ENCODE data around the gene CELF1. TPM values are rescaled to one million over a fixed set of nuclear protein-coding genes. Genes with fewer than 3 reads are reported as not detected.

Gene CELF1
- total and polyA plus RNA-seq, 10 of the 15 experiments (the other 5 are each of a cell fraction or from before 2014, with no cell fraction given) = 35.3 to 128 (median 85.7) TPM

DNA sequence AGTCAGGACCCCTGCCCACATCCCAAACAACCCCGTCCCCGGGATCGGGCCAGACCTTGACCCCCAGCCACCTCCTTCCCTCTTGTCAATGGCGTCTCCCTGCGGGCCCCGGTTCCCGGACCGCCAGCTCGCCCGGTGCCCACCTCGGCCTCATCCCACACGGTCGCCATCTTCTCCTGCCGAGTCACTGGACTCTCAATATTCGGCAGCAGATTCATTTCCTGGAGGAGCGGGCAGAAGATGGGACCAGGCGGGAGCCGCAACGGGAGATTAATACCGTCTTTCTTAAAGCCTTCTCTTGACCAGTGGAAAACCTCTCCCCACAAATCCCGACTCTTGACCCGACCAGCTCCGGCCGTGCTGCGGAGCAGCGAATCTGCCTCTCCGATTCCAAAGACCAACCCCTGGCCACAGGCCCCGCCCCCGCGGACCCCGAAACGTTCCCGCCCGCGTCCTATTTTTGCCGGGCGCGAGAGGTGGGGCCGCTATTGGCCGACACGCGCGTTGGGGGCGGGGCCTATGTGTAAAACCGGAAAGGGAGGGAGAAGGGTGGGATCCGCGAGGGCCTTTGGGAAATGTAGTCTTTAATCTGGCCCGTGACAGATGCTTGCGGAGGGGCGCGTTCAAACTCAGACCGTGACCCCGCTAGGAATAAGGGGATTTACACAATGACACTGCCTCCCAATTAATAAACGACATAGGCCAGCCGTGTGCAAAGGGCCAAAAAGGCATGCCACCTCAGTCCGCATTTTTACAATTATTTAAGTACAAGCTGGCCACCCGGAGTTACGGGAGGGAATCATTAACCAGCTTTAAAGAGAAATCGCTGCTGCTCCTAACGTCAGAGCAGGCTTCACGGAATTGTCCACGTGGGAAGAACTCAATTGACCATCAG, 126.6 kb downstream of the CELF1 start, which contains the start of gene PSMC3:
Gene PSMC3, minus strand, starts transcription at position 378 of the 895 bp plus-strand sequence. Its CDS starts 160 bp downstream, at position 218.
- peaks cover 12% of the 10 kb centered on the region for H3K4me1 ChIP-seq (ENCODE audit: control insufficient read depth, insufficient read depth, low read length)
- peak within 1 kb of the TSS; percentile 98 for H3K9ac ChIP-seq (ENCODE audit: control insufficient read depth, insufficient read depth, low read length)
- H2AFZ ChIP-seq (ENCODE audit: control insufficient read depth, low read depth, low read length) = peak within 1 kb of the TSS; percentile 100
- no peaks in the 10 kb centered on the region for H3K27me3 ChIP-seq (replicated peaks in 1 of 2; ENCODE audit: control insufficient read depth in 2 of 2, insufficient read depth in 2 of 2, low read length in 1 of 2)
- peaks cover 15 to 24% of the 10 kb centered on the region in 2 experiments for H3K36me3 ChIP-seq (ENCODE audit: control insufficient read depth in 2 of 2, insufficient read depth in 2 of 2, low read length in 1 of 2)
- no TSS peak for BruUV-seq (replicated peaks)
- ChIA-PET POLR2A (interaction anchor here (0.5 to 1.7 kb wide), 6 partner anchors 9 to 208 kb away, joined by 3 to 4 read pairs (median 3); partner anchors contain the start of genes ACP2 and SLC39A13), RAD21 (ENCODE audit: unreplicated experiment) (interaction anchor here (0.7 to 1.3 kb wide), 4 partner anchors 14 to 212 kb away, joined by 3 to 4 read pairs (median 3); partner anchors contain the start of genes ACP2 and DDB2), SMC1A (ENCODE audit: uncharacterized antibody, unreplicated experiment) (interaction anchor here (0.6 to 1.4 kb wide), 4 partner anchors 52 to 288 kb away, joined by 3 read pairs; no protein-coding TSS in a partner anchor), CTCF (interaction anchor here (0.9 to 4.2 kb wide), 5 partner anchors 15 to 178 kb away, joined by 3 to 39 read pairs (median 5); partner anchors contain the start of gene ACP2)
- intact Hi-C loops (cut with micrococcal nuclease; ENCODE audit: unreplicated experiment) = loop anchor here (5.0 kb wide), 1 partner anchor 249 kb away; the partner anchor contains the start of gene ARFGAP2
- ATAC-seq (peak; percentile 95), DNase-seq (ENCODE audit: low read depth, low spot score) (peak; percentile 71), FAIRE-seq (peak; percentile 94)
- WGBS (ENCODE audit: insufficient coverage, insufficient replicate concordance, low lambda C conversion rate, missing lambda C conversion rate) = under 1% methylated on average over 53 of the region's 62 CpGs
- peak within 1 kb of the TSS; percentile 99 for H3K4me2 ChIP-seq (ENCODE audit: control insufficient read depth, insufficient read depth)
- peaks cover 22% of the 10 kb centered on the region for H3K79me2 ChIP-seq (ENCODE audit: control insufficient read depth, insufficient read depth, low read length)
- peak within 1 kb of the TSS; percentile 99 for H3K27ac ChIP-seq (ENCODE audit: control insufficient read depth, insufficient read depth)
- H3K9me3 ChIP-seq (replicated peaks; ENCODE audit: control insufficient read depth, insufficient read depth, low read length) = no peaks in the 10 kb centered on the region
- in situ Hi-C loops (cut with MboI) = no loop called here
- peak within 1 kb of the TSS; percentile 97 for H3K4me3 ChIP-seq
- no peaks in the 10 kb centered on the region for H4K20me1 ChIP-seq (ENCODE audit: control insufficient read depth, insufficient read depth)
- TF ChIP-seq, protein P1, sequence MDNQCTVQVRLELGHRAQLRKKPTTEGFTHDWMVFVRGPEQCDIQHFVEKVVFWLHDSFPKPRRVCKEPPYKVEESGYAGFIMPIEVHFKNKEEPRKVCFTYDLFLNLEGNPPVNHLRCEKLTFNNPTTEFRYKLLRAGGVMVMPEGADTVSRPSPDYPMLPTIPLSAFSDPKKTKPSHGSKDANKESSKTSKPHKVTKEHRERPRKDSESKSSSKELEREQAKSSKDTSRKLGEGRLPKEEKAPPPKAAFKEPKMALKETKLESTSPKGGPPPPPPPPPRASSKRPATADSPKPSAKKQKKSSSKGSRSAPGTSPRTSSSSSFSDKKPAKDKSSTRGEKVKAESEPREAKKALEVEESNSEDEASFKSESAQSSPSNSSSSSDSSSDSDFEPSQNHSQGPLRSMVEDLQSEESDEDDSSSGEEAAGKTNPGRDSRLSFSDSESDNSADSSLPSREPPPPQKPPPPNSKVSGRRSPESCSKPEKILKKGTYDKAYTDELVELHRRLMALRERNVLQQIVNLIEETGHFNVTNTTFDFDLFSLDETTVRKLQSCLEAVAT (IDR thresholded peaks at IDR 0.05) = peak; percentile 85; the same call in 1 of the 2 replicates
- TF ChIP-seq, protein P2, sequence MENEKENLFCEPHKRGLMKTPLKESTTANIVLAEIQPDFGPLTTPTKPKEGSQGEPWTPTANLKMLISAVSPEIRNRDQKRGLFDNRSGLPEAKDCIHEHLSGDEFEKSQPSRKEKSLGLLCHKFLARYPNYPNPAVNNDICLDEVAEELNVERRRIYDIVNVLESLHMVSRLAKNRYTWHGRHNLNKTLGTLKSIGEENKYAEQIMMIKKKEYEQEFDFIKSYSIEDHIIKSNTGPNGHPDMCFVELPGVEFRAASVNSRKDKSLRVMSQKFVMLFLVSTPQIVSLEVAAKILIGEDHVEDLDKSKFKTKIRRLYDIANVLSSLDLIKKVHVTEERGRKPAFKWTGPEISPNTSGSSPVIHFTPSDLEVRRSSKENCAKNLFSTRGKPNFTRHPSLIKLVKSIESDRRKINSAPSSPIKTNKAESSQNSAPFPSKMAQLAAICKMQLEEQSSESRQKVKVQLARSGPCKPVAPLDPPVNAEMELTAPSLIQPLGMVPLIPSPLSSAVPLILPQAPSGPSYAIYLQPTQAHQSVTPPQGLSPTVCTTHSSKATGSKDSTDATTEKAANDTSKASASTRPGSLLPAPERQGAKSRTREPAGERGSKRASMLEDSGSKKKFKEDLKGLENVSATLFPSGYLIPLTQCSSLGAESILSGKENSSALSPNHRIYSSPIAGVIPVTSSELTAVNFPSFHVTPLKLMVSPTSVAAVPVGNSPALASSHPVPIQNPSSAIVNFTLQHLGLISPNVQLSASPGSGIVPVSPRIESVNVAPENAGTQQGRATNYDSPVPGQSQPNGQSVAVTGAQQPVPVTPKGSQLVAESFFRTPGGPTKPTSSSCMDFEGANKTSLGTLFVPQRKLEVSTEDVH (IDR thresholded peaks at IDR 0.05; ENCODE audit: low read depth, partially characterized antibody) = peak; percentile 90
- TF ChIP-seq ESRRA (IDR thresholded peaks at IDR 0.05; ENCODE audit: low read length) = no peak
- TF ChIP-seq CREM (IDR thresholded peaks at IDR 0.05; ENCODE audit: low read depth) = 0 out of 2 replicates have a peak, but pooled peaks have one; percentile 68
- TF ChIP-seq, protein P3, sequence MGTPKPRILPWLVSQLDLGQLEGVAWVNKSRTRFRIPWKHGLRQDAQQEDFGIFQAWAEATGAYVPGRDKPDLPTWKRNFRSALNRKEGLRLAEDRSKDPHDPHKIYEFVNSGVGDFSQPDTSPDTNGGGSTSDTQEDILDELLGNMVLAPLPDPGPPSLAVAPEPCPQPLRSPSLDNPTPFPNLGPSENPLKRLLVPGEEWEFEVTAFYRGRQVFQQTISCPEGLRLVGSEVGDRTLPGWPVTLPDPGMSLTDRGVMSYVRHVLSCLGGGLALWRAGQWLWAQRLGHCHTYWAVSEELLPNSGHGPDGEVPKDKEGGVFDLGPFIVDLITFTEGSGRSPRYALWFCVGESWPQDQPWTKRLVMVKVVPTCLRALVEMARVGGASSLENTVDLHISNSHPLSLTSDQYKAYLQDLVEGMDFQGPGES (IDR thresholded peaks at IDR 0.05) = no peak
- no peak for TF ChIP-seq SUPT20H (IDR thresholded peaks at IDR 0.05; ENCODE audit: borderline replicate concordance, control insufficient read depth, low read depth, low read length)
- TF ChIP-seq, protein P4, sequence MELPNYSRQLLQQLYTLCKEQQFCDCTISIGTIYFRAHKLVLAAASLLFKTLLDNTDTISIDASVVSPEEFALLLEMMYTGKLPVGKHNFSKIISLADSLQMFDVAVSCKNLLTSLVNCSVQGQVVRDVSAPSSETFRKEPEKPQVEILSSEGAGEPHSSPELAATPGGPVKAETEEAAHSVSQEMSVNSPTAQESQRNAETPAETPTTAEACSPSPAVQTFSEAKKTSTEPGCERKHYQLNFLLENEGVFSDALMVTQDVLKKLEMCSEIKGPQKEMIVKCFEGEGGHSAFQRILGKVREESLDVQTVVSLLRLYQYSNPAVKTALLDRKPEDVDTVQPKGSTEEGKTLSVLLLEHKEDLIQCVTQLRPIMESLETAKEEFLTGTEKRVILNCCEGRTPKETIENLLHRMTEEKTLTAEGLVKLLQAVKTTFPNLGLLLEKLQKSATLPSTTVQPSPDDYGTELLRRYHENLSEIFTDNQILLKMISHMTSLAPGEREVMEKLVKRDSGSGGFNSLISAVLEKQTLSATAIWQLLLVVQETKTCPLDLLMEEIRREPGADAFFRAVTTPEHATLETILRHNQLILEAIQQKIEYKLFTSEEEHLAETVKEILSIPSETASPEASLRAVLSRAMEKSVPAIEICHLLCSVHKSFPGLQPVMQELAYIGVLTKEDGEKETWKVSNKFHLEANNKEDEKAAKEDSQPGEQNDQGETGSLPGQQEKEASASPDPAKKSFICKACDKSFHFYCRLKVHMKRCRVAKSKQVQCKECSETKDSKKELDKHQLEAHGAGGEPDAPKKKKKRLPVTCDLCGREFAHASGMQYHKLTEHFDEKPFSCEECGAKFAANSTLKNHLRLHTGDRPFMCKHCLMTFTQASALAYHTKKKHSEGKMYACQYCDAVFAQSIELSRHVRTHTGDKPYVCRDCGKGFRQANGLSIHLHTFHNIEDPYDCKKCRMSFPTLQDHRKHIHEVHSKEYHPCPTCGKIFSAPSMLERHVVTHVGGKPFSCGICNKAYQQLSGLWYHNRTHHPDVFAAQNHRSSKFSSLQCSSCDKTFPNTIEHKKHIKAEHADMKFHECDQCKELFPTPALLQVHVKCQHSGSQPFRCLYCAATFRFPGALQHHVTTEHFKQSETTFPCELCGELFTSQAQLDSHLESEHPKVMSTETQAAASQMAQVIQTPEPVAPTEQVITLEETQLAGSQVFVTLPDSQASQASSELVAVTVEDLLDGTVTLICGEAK (IDR thresholded peaks at IDR 0.05; ENCODE audit: borderline replicate concordance) = peak; percentile 90
- no peak for TF ChIP-seq FOS (IDR thresholded peaks at IDR 0.05; ENCODE audit: borderline replicate concordance, extremely low read depth, insufficient read length)
- no peak for TF ChIP-seq RBBP5 (conservative IDR thresholded peaks at IDR 0.05)
- no peak for TF ChIP-seq POLR2AphosphoS2 (IDR thresholded peaks at IDR 0.05; ENCODE audit: low read depth, low read length)
- peak in 1 of 2 experiments; percentile 80; a peak in 2 of 3 replicates for TF ChIP-seq EGR1 (IDR thresholded peaks at IDR 0.05; ENCODE audit: borderline replicate concordance in 1 of 2, low read depth in 2 of 2, low read length in 2 of 2)
